HG02943 (cell line): Measurements from ENCODE around the gene LAD1.

Experiments
- ATAC-seq: cut with Tn5 transposase; IDR thresholded peaks from one replicate; pipeline ENCODE4 v1.9.1; 2021; ENCODE audit warnings: mild to moderate bottlenecking, low read depth, moderate library complexity; ENCODE audit not compliant: unreplicated experiment

Gene LAD1

DNA sequence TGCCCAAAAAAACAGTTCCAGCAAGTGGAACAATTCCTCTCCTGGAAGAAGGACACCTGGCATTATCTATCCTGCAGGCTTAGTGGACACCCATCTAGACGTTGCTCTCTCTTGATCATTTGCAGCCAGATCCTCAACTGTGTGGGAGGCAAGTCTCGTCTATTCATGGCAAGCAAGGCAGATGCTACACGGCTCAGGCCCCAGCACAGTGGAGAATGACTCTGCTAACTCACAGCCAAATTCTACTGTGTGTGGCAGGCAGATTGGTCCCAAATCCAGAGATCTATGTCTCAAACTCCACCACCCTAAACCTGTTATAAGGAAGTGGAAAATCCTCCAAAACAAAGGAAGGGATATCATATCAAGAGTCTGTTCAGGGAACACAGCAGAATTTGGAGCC lies 28.6 kb downstream of the LAD1 start:
- ATAC-seq = no peak

- no peak for ATAC-seq
Observed at GRCh38 chr1:201369209-201369608, 29.9 kb downstream of the LAD1 start.

DNA sequence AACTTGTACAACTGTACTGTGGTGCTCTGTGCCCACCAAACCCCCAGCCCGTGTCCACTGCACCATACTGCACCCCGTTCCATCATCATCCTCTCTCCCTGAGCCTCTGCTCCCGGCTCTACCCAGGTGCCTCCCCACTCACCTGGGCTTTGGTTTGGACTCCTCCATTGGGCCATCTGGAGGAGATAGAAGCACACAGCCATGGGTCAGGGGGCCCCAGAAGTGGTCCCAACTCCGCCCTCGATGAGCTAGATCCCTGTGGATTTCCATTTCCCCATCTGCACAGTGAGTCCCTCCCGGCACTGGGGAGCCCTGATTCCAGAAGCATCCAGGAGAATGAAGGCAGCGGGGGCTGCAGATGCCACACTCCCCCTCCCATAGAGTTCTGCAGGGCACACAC lies 32.4 kb downstream of the LAD1 start:
- ATAC-seq = no peak

GRCh38 chr1:201365251-201365650 lies 33.9 kb downstream of the LAD1 start:
- no peak for ATAC-seq

- no peak for ATAC-seq
Observed at GRCh38 chr1:201364808-201365105, 34.4 kb downstream of the LAD1 start.

GRCh38 chr1:201363467-201363866 lies 35.7 kb downstream of the LAD1 start:
- no peak for ATAC-seq

- ATAC-seq = no peak
Observed at GRCh38 chr1:201362906-201363305, 36.2 kb downstream of the LAD1 start.

- ATAC-seq = no peak
Observed at GRCh38 chr1:201361652-201362504, 37.2 kb downstream of the LAD1 start.

DNA sequence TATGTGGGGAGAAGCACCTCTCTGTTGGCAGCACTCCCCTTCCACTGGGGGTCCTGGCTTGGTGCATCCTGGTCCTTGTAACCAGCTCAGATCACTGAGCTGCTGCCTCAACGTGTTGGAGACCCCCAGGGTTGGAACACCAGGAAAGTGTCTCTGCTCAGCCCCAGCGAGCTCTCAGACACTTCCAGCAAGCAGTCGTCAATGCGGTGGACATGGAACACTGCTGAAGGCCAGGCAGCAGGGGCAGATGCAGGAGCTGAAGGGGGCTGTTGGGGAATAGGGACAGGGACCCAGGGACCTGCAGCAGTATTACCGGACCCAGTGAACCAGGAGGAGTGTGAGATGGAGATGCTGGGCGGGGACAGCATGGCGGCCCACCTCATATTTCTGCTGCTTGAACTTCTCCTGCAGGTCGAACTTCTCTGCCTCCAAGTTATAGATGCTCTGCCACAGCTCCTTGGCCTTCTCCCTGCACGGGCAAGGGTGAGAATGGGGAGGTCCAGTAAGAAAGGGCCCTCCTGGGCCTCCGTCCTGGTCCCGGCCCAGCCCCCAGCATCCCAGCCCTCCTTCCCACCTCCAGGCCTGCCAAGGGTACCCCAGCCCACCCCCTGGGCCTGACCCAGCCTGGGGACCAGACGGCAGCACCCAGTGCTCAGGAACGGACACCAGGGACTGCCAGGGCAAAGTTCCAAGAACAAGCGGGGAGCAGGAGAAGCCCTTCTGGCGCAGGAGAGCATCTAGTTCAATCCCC lies 38.0 kb downstream of the LAD1 start:
- no peak for ATAC-seq

GRCh38 chr1:201360486-201360885 lies 38.6 kb downstream of the LAD1 start:
- no peak for ATAC-seq

- no peak for ATAC-seq
Observed at GRCh38 chr1:201359873-201360210, 39.3 kb downstream of the LAD1 start.

DNA sequence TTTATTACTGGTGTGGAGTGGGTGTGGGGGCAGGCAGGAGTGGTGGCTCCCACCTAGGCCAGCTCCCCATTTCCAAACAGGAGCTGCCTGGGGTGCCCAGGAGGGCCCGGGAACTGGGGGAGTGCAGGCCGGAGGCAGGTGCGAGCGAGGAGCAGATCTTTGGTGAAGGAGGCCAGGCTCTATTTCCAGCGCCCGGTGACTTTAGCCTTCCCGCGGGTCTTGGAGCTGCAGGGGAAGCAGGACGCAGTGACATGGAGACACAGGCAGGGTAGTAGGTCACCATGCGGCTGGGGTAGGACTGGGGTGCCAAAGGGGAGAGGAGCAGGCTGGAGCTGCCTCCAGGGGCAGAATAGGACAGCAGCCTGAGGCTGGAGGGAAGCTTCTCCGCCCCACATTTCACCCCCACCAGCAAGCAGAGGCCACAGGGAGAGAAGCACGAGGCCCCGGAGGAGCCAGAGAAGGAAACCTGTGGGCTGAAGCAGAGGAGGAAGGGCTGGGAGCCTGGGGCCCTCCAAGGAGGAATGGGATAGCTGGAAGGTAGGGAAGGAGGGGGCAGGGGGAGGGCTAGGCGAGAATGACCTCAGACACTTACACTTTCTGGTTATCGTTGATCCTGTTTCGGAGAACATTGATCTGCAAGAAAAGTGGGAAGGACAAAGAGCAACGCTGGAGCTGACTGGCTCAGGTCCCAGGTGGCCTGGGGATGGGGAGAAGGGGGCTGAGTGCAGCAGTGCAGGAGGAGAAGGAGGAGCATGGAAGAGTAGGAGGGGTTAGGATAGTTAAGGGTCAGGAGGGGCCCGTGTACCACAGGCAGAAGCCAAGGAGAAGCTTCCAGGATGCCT lies 39.9 kb downstream of the LAD1 start:
- no peak for ATAC-seq

GRCh38 chr1:201358596-201358995 lies 40.5 kb downstream of the LAD1 start:
- no peak for ATAC-seq

DNA sequence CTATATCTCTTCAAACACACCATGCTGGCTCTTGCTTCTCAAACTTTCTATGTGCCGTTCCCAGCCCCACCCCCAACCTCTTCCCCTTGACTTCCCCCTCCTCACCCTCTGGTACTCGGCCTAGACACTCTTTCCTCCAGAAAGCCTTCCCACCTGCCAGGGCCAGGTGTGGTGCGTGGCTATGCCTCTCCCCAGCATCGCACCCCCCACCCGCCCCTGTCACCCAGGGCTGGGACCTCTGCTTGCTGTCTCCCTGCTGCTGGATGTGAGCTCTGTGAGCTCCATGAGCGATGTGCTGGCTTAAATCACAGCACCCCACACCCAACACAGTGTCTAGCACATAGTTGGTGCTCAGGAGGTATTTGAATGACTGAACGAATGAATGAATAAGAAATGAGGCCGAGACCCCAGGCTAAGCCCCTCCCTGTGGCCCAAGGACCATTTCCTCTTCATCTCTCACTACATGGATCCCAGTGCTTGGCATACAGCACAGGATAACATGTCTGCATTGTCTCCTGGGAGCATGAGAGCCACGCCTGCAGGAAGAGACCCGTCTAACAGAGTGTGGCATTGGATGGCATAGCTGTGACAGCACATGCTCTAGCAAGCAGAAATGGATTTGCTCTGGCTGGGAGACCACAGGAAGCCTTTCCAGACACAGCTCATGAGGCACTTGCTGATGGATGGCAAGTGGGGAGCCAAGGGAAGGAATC lies 41.3 kb downstream of the LAD1 start:
- no peak for ATAC-seq

- ATAC-seq = no peak
Observed at GRCh38 chr1:201357211-201357610, 41.9 kb downstream of the LAD1 start.

- no peak for ATAC-seq
Observed at GRCh38 chr1:201356701-201357100, 42.4 kb downstream of the LAD1 start.

- no peak for ATAC-seq
Observed at GRCh38 chr1:201356236-201356635, 42.9 kb downstream of the LAD1 start.

GRCh38 chr1:201355471-201355870 lies 43.7 kb downstream of the LAD1 start:
- ATAC-seq = no peak

- ATAC-seq = no peak
Observed at GRCh38 chr1:201354901-201355295, 44.2 kb downstream of the LAD1 start.

DNA sequence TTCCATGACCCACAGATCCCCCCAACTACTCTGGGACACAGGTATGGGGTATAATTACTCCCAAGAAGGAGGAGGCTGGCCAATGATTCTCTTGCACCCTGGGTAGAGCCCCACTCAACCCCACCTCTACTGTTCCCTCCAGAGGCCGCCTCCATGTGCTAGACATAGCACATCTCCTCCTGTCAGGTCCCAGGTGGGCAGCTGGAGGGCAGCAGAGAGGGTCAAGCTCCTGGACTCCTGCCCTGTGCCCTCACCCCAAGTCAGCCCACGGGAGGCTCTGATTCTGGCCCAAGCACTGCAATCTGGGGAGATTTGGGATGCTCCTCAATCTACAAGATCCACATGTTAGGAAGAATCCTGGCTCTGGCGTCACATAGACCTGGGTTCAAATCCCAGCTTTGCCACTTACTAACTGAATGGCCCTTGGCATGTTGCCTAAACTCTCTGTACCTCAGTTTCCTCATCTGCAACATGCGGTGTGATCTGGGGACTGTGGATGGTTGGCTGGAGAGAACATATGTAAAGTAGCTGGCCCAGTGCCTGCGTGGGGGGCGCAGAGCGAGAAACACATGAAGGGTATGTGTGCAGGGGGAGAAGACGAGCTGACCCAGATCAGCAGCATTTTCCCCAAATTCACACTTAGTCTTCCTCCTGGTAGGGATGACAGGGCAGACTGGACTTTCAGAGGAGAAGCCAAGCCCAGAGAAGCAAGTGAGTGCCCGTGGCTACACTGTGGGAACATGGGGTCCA lies 44.8 kb downstream of the LAD1 start:
- ATAC-seq = no peak
